ENCODE results near the gene IFI27. TPM values are rescaled to one million over a fixed set of nuclear protein-coding genes. Genes with fewer than 3 reads are reported as not detected.

IFI27 gene
- total and polyA plus RNA-seq, 2 of the 4 experiments (the other 2 are of a cell fraction): under 0.01 to 0.60 TPM

- no peak overlapping the region for H3K9ac ChIP-seq (ENCODE audit: low read depth, low read length)
- no peak overlapping the region for H2AK5ac ChIP-seq (ENCODE audit: low read depth, low read length)
- H3K79me1 ChIP-seq (ENCODE audit: low read depth in 1 of 2, low read length in 2 of 2): peaks cover 44 to 70% of the 10 kb centered on the region in 2 experiments
- H2AFZ ChIP-seq (replicated peaks; ENCODE audit: low read length, poor library complexity): no peak overlapping the region
- 100% methylated on average over 2 of the region's 9 CpGs; no CpG with 5 or more reads in 1 of the 2 experiments for WGBS, 2 experiments (ENCODE audit: extremely low coverage in 2 of 2, insufficient read length in 1 of 2)
- TF ChIP-seq SMC3 (IDR thresholded peaks at IDR 0.05; ENCODE audit: low read depth, low read length) (no peak), MAFK (IDR thresholded peaks at IDR 0.05; ENCODE audit: low read depth, low read length) (no peak), USF2 (IDR thresholded peaks at IDR 0.05; ENCODE audit: low read depth, low read length) (no peak), MXI1 (IDR thresholded peaks at IDR 0.05; ENCODE audit: borderline replicate concordance, low read depth, low read length) (no peak), CHD1 (IDR thresholded peaks at IDR 0.05; ENCODE audit: low read depth, low read length) (no peak), ELK1 (IDR thresholded peaks at IDR 0.05; ENCODE audit: borderline replicate concordance, low read depth, low read length) (no peak), POLR2A (IDR thresholded peaks at IDR 0.05; ENCODE audit: low read depth, low read length) (no peak), CTCF (conservative IDR thresholded peaks at IDR 0.05; ENCODE audit: low read depth, low read length) (no peak), MAZ (IDR thresholded peaks at IDR 0.05; ENCODE audit: borderline replicate concordance, low read depth, low read length) (no peak), FOS (IDR thresholded peaks at IDR 0.05; ENCODE audit: low read depth, low read length) (no peak), NFE2L2 (IDR thresholded peaks at IDR 0.05; ENCODE audit: low read depth, low read length) (no peak), CEBPB (IDR thresholded peaks at IDR 0.05; ENCODE audit: low read depth, low read length) (no peak)
- dilution Hi-C loops (cut with HindIII; ENCODE audit: low sequenced_read_pairs, unreplicated experiment) (no loop called here), intact Hi-C loops (cut with micrococcal nuclease) (no loop called here), in situ Hi-C loops (cut with MboI; ENCODE audit: low sequenced_read_pairs) (no loop called here)
- H4K20me1 ChIP-seq (ENCODE audit: insufficient read depth, low read length): peaks cover 44% of the 10 kb centered on the region
- POLR2A ChIA-PET (ENCODE audit: unreplicated experiment): no interaction called here
- peak overlapping the region; percentile 43; the same call in 1 of the 2 replicates for H3K27ac ChIP-seq (ENCODE audit: insufficient read depth, low read length)
- ATAC-seq (ENCODE audit: low read depth) (peak; percentile 79), DNase-seq (peak; percentile 64)
- H2AK9ac ChIP-seq (replicated peaks; ENCODE audit: low read depth, low read length, poor library complexity): no peak overlapping the region
- 0 out of 2 replicates have a peak overlapping the region, but pooled peaks have one; percentile 13 for H3K4ac ChIP-seq (ENCODE audit: low read depth, low read length)
- no peak overlapping the region; the same call in 1 of the 2 replicates for H2BK20ac ChIP-seq (ENCODE audit: low read depth, low read length)
- H3K56ac ChIP-seq (ENCODE audit: extremely low read depth, insufficient read depth, low read length): no peak overlapping the region
- H3K18ac ChIP-seq (ENCODE audit: low read depth, low read length): 0 out of 2 replicates have a peak overlapping the region, but pooled peaks have one; percentile 28
- 0 out of 4 replicates have a peak overlapping the region, but pooled peaks of 1 of the 2 experiments have one; percentile 19 for H4K8ac ChIP-seq (ENCODE audit: low read depth in 2 of 2, low read length in 2 of 2)
- H3K9me3 ChIP-seq (ENCODE audit: control insufficient read depth, insufficient read depth, low read length): no peaks in the 10 kb centered on the region
- 0 out of 2 replicates have a peak overlapping the region, but pooled peaks have one; percentile 37 for H2BK120ac ChIP-seq (ENCODE audit: low read depth, low read length)
- no peak overlapping the region for H3K4me3 ChIP-seq (ENCODE audit: insufficient read depth, low read depth, low read length)
- no peak overlapping the region for H3K14ac ChIP-seq (replicated peaks; ENCODE audit: low read depth, low read length)
- H3K36me3 ChIP-seq (ENCODE audit: control insufficient read depth, insufficient read depth, low read length): peaks cover 40% of the 10 kb centered on the region
- no peak overlapping the region for H2BK15ac ChIP-seq (ENCODE audit: low read depth, low read length)
- H4K5ac ChIP-seq (ENCODE audit: low read depth, low read length): no peak overlapping the region
- peak overlapping the region; percentile 67 for H3K4me2 ChIP-seq (ENCODE audit: low read depth, low read length)
- peaks cover 15% of the 10 kb centered on the region for H3K9me1 ChIP-seq (ENCODE audit: insufficient read depth, low read length)
- H3K23ac ChIP-seq (ENCODE audit: low read depth, low read length): no peak overlapping the region
- H3K4me1 ChIP-seq (ENCODE audit: control insufficient read depth, insufficient read depth, low read length): peaks cover 7% of the 10 kb centered on the region
- BruUV-seq (replicated peaks): no TSS peak
- peak overlapping the region; percentile 69 for H2BK5ac ChIP-seq (ENCODE audit: low read depth, low read length, poor library complexity, severe bottlenecking)
- CTCF ChIA-PET: interaction anchor here (1.3 to 1.6 kb wide), 2 partner anchors 26 to 74 kb away, joined by 4 to 5 read pairs; no protein-coding TSS in a partner anchor
- H4K91ac ChIP-seq (ENCODE audit: insufficient read depth, low read depth, low read length): no peak overlapping the region
- H3K27me3 ChIP-seq (ENCODE audit: control insufficient read depth, insufficient read depth, low read length): no peaks in the 10 kb centered on the region
Observed at GRCh38 chr14:94062344-94062940, 48.1 kb upstream of the IFI27 start.

Measured in IMR-90 (cell line).